ENCODE data around the gene S1PR5. TPM values are rescaled to one million over a fixed set of nuclear protein-coding genes. Genes with fewer than 3 reads are reported as not detected.

Gene S1PR5
- total RNA-seq, 2 experiments from 2014 or later: 0.55 to 0.92 TPM

DNA sequence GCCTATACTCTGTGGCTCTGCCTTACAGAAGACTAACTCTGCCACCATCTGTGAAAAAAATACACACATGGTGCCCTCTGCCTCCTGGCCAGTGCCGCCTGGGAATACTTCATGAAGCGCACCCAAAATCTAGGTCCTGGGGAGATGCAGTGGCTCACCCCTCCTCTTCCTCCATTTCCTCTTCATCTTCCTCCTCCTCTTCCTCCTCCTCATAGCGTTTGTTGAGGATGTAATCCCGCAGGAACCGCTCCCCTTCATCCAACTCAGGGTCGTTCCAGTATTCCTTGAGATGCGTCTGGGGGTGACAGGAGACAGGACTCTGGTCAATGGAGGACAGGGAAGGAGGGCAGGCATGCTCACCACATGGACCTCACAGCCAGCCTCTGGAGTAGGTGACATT lies 42.9 kb upstream of the S1PR5 start:
- ChIA-PET POLR2A (no interaction called here), CTCF (no interaction called here)
- ATAC-seq (ENCODE audit: poor library complexity) (no peak), DNase-seq (no peak)
- Mint-ChIP-seq H3K4me1 (ENCODE audit: low read depth) (peaks cover 19% of the 10 kb centered on the region), H3K9me3 (no peaks in the 10 kb centered on the region), H3K36me3 (ENCODE audit: low read depth) (peaks cover 67% of the 10 kb centered on the region), H3K27me3 (no peaks in the 10 kb centered on the region), H3K27ac (no peak overlapping the region), H3K4me3 (no peak overlapping the region)
- Histone ChIP-seq H3K9me3 (ENCODE audit: control insufficient read depth in 1 of 2, insufficient read depth in 1 of 2, low read length in 2 of 2) (no peaks in the 10 kb centered on the region), H3K4me1 (ENCODE audit: insufficient read depth, low read length) (peaks cover 46% of the 10 kb centered on the region), H3K4me3 (ENCODE audit: low read length) (no peak overlapping the region), H3K27me3 (ENCODE audit: control insufficient read depth in 1 of 2, insufficient read depth in 2 of 2, low read length in 2 of 2) (no peaks in the 10 kb centered on the region), H3K27ac (ENCODE audit: low read depth in 1 of 2, low read length in 2 of 2) (no peak overlapping the region), H3K36me3 (ENCODE audit: insufficient read depth, low read length) (peaks cover 74% of the 10 kb centered on the region)
- intact Hi-C loops (cut with DNase I, micrococcal nuclease): no loop called here
- TF ChIP-seq, protein P1, sequence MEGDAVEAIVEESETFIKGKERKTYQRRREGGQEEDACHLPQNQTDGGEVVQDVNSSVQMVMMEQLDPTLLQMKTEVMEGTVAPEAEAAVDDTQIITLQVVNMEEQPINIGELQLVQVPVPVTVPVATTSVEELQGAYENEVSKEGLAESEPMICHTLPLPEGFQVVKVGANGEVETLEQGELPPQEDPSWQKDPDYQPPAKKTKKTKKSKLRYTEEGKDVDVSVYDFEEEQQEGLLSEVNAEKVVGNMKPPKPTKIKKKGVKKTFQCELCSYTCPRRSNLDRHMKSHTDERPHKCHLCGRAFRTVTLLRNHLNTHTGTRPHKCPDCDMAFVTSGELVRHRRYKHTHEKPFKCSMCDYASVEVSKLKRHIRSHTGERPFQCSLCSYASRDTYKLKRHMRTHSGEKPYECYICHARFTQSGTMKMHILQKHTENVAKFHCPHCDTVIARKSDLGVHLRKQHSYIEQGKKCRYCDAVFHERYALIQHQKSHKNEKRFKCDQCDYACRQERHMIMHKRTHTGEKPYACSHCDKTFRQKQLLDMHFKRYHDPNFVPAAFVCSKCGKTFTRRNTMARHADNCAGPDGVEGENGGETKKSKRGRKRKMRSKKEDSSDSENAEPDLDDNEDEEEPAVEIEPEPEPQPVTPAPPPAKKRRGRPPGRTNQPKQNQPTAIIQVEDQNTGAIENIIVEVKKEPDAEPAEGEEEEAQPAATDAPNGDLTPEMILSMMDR (IDR thresholded peaks at IDR 0.05): no peak

DNA sequence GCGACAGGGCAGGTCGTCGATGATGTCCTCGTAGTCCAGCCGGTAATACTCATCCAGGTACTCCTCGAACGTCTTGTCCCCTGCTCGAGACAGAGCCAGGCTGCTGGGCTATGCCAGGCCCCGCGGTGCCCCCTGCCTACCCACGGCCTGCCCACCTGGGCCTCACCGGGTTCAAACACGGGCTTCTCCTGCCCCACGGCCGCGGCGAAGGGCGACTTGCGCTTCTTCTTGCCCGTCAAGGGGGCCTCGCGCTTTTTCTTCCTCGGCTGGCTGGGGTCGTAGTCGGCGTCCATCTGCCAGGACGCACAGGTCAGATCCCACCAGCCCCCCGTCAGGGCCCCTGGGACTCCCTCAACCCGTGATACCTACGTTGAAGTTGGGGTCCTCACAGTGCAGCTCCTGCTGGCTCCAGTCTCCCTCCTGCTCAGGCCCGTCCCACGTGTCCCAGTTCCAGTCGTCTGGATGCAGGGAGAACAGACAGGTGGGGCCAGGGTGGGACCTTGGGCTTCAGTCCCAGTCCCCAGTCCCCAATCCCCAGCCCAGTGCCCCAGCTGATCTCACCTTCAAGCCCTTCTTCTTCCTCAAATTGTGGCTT lies 40.5 kb upstream of the S1PR5 start:
- Mint-ChIP-seq H3K27me3 (no peaks in the 10 kb centered on the region), H3K4me3 (no peak overlapping the region), H3K27ac (no peak overlapping the region), H3K36me3 (ENCODE audit: low read depth) (peaks cover 81% of the 10 kb centered on the region), H3K9me3 (no peaks in the 10 kb centered on the region), H3K4me1 (ENCODE audit: low read depth) (peaks cover 35% of the 10 kb centered on the region)
- Histone ChIP-seq H3K36me3 (ENCODE audit: insufficient read depth, low read length) (peaks cover 85% of the 10 kb centered on the region), H3K27me3 (ENCODE audit: control insufficient read depth in 1 of 2, insufficient read depth in 2 of 2, low read length in 2 of 2) (no peaks in the 10 kb centered on the region), H3K4me3 (ENCODE audit: low read length) (no peak overlapping the region), H3K9me3 (ENCODE audit: control insufficient read depth in 1 of 2, insufficient read depth in 1 of 2, low read length in 2 of 2) (no peaks in the 10 kb centered on the region), H3K27ac (ENCODE audit: low read depth in 1 of 2, low read length in 2 of 2) (no peak overlapping the region), H3K4me1 (ENCODE audit: insufficient read depth, low read length) (peaks cover 52% of the 10 kb centered on the region)
- TF ChIP-seq, protein P1 (IDR thresholded peaks at IDR 0.05): no peak
- DNase-seq: no peak
- CTCF ChIA-PET: no interaction called here
- ATAC-seq (ENCODE audit: poor library complexity): no peak
- intact Hi-C loops (cut with DNase I, micrococcal nuclease): no loop called here
- POLR2A ChIA-PET: no interaction called here

DNA sequence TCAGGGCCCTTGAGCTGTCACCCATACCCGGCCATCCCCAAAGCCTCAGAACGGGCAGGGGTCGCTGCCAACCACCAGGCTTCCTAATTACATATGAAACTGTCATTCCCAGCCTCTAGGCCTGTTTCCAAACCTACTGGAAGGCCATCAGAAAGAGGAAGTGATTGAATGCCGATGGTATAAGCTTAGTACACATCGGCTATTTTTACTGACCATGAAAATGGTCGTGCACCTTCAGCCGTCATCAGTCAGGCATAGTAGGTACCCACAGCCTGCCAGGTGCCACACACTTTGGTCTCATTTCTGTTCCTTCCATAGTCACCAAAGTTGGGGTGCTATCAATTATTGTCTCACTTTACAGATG lies 38.3 kb upstream of the S1PR5 start:
- H3K36me3 Mint-ChIP-seq (ENCODE audit: low read depth): peaks cover 85% of the 10 kb centered on the region
- H3K27me3 Mint-ChIP-seq: no peaks in the 10 kb centered on the region
- intact Hi-C loops (cut with DNase I, micrococcal nuclease): no loop called here
- peak overlapping the region; percentile 85 for H3K27ac Mint-ChIP-seq
- Histone ChIP-seq H3K9me3 (ENCODE audit: control insufficient read depth in 1 of 2, insufficient read depth in 1 of 2, low read length in 2 of 2) (peaks cover 0 to 5% of the 10 kb centered on the region in 2 experiments), H3K27ac (ENCODE audit: low read depth in 1 of 2, low read length in 2 of 2) (peak overlapping the region in 1 of 2 donors; percentile 66), H3K27me3 (ENCODE audit: control insufficient read depth in 1 of 2, insufficient read depth in 2 of 2, low read length in 2 of 2) (no peaks in the 10 kb centered on the region), H3K36me3 (ENCODE audit: insufficient read depth, low read length) (peaks cover 79% of the 10 kb centered on the region), H3K4me1 (ENCODE audit: insufficient read depth, low read length) (peaks cover 66% of the 10 kb centered on the region), H3K4me3 (ENCODE audit: low read length) (no peak overlapping the region)
- TF ChIP-seq, protein P1 (IDR thresholded peaks at IDR 0.05): no peak
- no peak for DNase-seq
- ChIA-PET POLR2A (interaction anchor here (6.7 kb wide), 1 partner anchor 12 kb away, joined by 81 read pairs; the partner anchor contains the start of genes CDKN2D and KRI1), CTCF (no interaction called here)
- H3K9me3 Mint-ChIP-seq: no peaks in the 10 kb centered on the region
- peaks cover 45% of the 10 kb centered on the region for H3K4me1 Mint-ChIP-seq (ENCODE audit: low read depth)
- no peak for ATAC-seq (ENCODE audit: poor library complexity)
- H3K4me3 Mint-ChIP-seq: peak overlapping the region; percentile 15

Measured in CD4-positive, alpha-beta T cell (primary cell).